ENCODE results near the gene EXOC1.

Gene EXOC1

DNA sequence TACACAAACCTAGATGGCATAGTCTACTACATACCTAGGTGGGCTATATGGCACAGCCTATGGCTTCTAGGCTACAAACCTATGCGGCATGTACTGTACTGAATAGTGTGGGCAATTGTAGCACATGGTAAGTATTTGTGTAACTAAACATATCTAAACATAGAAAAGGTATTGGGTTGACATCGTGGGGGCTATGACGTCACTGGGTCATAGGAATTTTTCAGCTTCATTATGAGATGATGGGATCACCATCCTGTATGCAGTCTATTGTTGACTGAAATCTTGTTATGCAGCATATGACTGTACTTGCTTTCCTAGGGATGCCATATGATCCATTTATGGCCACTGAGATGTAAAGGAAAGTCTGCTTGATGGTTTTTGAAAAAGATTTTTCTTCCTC lies 35.8 kb upstream of the EXOC1 start:
- Histone ChIP-seq H3K36me3 (ENCODE audit: low read length) (no peaks in the 10 kb centered on the region), H3K27me3 (ENCODE audit: low read length) (no peaks in the 10 kb centered on the region), H3K9me3 (ENCODE audit: insufficient read depth, low read length) (no peaks in the 10 kb centered on the region), H3K4me2 (ENCODE audit: low read depth, low read length, poor library complexity, severe bottlenecking) (no peak overlapping the region), H4K20me1 (ENCODE audit: low read depth, low read length) (no peaks in the 10 kb centered on the region), H3K79me2 (ENCODE audit: insufficient read depth, low read length) (no peaks in the 10 kb centered on the region), H3K4me3 (ENCODE audit: insufficient read depth, low read length, poor library complexity, severe bottlenecking) (no peak overlapping the region), H3K9ac (ENCODE audit: low read length) (no peak overlapping the region), H3K27ac (ENCODE audit: low read depth, low read length) (no peak overlapping the region), H2AFZ (ENCODE audit: low read depth, low read length, severe bottlenecking) (no peak overlapping the region), H3K9me2 (replicated peaks; ENCODE audit: insufficient read depth, low read length) (no peaks in the 10 kb centered on the region), H3F3A (ENCODE audit: insufficient read depth) (no peaks in the 10 kb centered on the region)
- TF ChIP-seq, protein P1, sequence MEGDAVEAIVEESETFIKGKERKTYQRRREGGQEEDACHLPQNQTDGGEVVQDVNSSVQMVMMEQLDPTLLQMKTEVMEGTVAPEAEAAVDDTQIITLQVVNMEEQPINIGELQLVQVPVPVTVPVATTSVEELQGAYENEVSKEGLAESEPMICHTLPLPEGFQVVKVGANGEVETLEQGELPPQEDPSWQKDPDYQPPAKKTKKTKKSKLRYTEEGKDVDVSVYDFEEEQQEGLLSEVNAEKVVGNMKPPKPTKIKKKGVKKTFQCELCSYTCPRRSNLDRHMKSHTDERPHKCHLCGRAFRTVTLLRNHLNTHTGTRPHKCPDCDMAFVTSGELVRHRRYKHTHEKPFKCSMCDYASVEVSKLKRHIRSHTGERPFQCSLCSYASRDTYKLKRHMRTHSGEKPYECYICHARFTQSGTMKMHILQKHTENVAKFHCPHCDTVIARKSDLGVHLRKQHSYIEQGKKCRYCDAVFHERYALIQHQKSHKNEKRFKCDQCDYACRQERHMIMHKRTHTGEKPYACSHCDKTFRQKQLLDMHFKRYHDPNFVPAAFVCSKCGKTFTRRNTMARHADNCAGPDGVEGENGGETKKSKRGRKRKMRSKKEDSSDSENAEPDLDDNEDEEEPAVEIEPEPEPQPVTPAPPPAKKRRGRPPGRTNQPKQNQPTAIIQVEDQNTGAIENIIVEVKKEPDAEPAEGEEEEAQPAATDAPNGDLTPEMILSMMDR (IDR thresholded peaks at IDR 0.05; ENCODE audit: insufficient read depth, low read length, poor library complexity, severe bottlenecking) = no peak
- no peak for TF ChIP-seq EZH2phosphoT487 (conservative IDR thresholded peaks at IDR 0.05; ENCODE audit: low read length)

DNA sequence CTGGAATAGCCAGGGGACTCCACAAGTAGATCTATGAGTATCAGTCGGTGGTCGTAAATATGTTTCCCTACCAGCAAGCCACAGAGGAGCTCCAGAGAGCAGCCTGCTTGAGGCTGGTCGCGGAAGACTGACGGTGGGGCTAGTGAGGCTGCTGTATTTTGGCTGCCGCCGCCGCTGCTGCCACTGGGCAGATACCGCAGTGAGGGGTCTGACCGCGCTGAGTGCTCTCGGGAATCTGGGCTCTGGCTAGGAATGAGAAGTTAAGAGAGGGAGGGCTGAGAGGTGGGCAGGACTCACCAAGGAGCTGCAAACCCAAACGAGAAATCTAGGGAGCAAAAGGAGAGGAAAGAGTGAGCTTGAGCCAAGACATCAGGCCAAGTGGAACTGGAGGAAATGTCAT lies 33.8 kb upstream of the EXOC1 start, which contains the start of gene EXOC1L:
Gene EXOC1L, plus strand, starts transcription at position 157 of the 400 bp plus-strand sequence. Its CDS starts 237 bp downstream, at position 394.
- no peaks in the 10 kb centered on the region for H3K9me3 ChIP-seq (ENCODE audit: insufficient read depth, low read length)
- no peaks in the 10 kb centered on the region for H3K79me2 ChIP-seq (ENCODE audit: insufficient read depth, low read length)
- no peaks in the 10 kb centered on the region for H3K36me3 ChIP-seq (ENCODE audit: low read length)
- no peak within 1 kb of the TSS for H3K9ac ChIP-seq (ENCODE audit: low read length)
- H3K4me3 ChIP-seq (ENCODE audit: insufficient read depth, low read length, poor library complexity, severe bottlenecking) = no peak within 1 kb of the TSS
- H3K27me3 ChIP-seq (ENCODE audit: low read length) = no peaks in the 10 kb centered on the region
- H4K20me1 ChIP-seq (ENCODE audit: low read depth, low read length) = no peaks in the 10 kb centered on the region
- H3K27ac ChIP-seq (ENCODE audit: low read depth, low read length) = no peak within 1 kb of the TSS
- H2AFZ ChIP-seq (ENCODE audit: low read depth, low read length, severe bottlenecking) = no peak within 1 kb of the TSS
- no peak for TF ChIP-seq EZH2phosphoT487 (conservative IDR thresholded peaks at IDR 0.05; ENCODE audit: low read length)
- TF ChIP-seq, protein P1 (IDR thresholded peaks at IDR 0.05; ENCODE audit: insufficient read depth, low read length, poor library complexity, severe bottlenecking) = no peak
- H3K4me2 ChIP-seq (ENCODE audit: low read depth, low read length, poor library complexity, severe bottlenecking) = no peak within 1 kb of the TSS
- no peaks in the 10 kb centered on the region for H3K9me2 ChIP-seq (replicated peaks; ENCODE audit: insufficient read depth, low read length)
- H3F3A ChIP-seq (ENCODE audit: insufficient read depth) = no peaks in the 10 kb centered on the region

DNA sequence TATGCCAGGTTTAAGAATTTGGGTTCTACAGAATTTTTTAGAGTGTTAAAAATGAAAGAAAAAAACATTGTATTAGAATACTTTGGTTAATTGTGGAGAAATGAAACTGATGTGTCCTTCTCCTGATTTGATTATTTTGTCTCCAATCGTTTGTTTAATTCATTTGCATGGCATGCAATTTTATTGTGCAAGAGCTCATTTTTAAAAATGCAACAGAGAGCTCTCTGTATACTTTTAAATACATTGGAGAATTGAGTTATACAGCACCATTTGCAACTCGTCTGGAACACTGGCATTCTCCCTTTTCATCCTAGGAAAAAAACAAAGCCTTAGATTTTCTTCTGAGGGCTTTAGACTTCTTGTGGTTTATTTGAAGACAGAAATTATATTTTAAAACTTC lies 33.2 kb upstream of the EXOC1 start:
- Histone ChIP-seq H3K9me3 (ENCODE audit: insufficient read depth, low read length) (no peaks in the 10 kb centered on the region), H3K9me2 (replicated peaks; ENCODE audit: insufficient read depth, low read length) (no peaks in the 10 kb centered on the region), H3K9ac (ENCODE audit: low read length) (no peak overlapping the region), H3K27ac (ENCODE audit: low read depth, low read length) (no peak overlapping the region), H3K36me3 (ENCODE audit: low read length) (no peaks in the 10 kb centered on the region), H3K4me3 (ENCODE audit: insufficient read depth, low read length, poor library complexity, severe bottlenecking) (no peak overlapping the region), H3F3A (ENCODE audit: insufficient read depth) (no peaks in the 10 kb centered on the region), H3K79me2 (ENCODE audit: insufficient read depth, low read length) (no peaks in the 10 kb centered on the region), H3K4me2 (ENCODE audit: low read depth, low read length, poor library complexity, severe bottlenecking) (no peak overlapping the region), H3K27me3 (ENCODE audit: low read length) (no peaks in the 10 kb centered on the region), H4K20me1 (ENCODE audit: low read depth, low read length) (no peaks in the 10 kb centered on the region), H2AFZ (ENCODE audit: low read depth, low read length, severe bottlenecking) (no peak overlapping the region)
- TF ChIP-seq EZH2phosphoT487 (conservative IDR thresholded peaks at IDR 0.05; ENCODE audit: low read length) = no peak
- TF ChIP-seq, protein P1 (IDR thresholded peaks at IDR 0.05; ENCODE audit: insufficient read depth, low read length, poor library complexity, severe bottlenecking) = no peak

All from SU-DHL-6 (cell line).